Progenitor cell of endocrine pancreas (in vitro differentiated cells): ENCODE data around the gene CHPT1. TPM values are rescaled to one million over a fixed set of nuclear protein-coding genes. Genes with fewer than 3 reads are reported as not detected.
A peak's percentile ranks its signal among the peaks of the same experiment; 100 is the strongest.

Experiments used
- DNase-seq: peaks from one replicate; pipeline ENCODE4 v3.0.0; 2021; ENCODE audit warnings: low spot score; ENCODE audit not compliant: unreplicated experiment
- H3K27ac Mint-ChIP-seq: 2 replicates; pipeline ENCODE4 v1.8.0; 2021; ENCODE audit warnings: mild to moderate bottlenecking, moderate library complexity, mixed read lengths
- H3K27me3 Mint-ChIP-seq: 2 replicates; pipeline ENCODE4 v1.8.0; 2021; ENCODE audit warnings: mixed read lengths
- H3K36me3 Mint-ChIP-seq: 2 replicates; pipeline ENCODE4 v1.8.0; 2022; ENCODE audit warnings: mixed read lengths; ENCODE audit not compliant: insufficient read depth
- H3K4me1 Mint-ChIP-seq: 2 replicates; pipeline ENCODE4 v1.8.0; 2021; ENCODE audit warnings: low read depth, mixed read lengths
- H3K4me3 Mint-ChIP-seq: 2 replicates; pipeline ENCODE4 v1.8.0; 2021; ENCODE audit warnings: low read depth, mild to moderate bottlenecking, moderate library complexity, mixed read lengths
- H3K9me3 Mint-ChIP-seq: 2 replicates; pipeline ENCODE4 v1.8.0; 2021; ENCODE audit warnings: low read depth, mixed read lengths
- total RNA-seq: library from RNA; stranded (reverse); gene quantifications from 2 replicates; pipeline ENCODE4 v1.2.1, GENCODE V29; 2021
- TF ChIP-seq, protein P1 (sequence below): fragments of 200-600 bp; sonication (generic); IDR thresholded peaks from one replicate; pipeline ENCODE4 v1.5.0; 2021; ENCODE audit warnings: antibody characterized with exemption, mild to moderate bottlenecking; ENCODE audit not compliant: unreplicated experiment

CHPT1 gene
- total RNA-seq, 1 donor from 2014 or later, result 15.2 TPM

GRCh38 chr12:101748907-101749306 lies 51.5 kb downstream of the CHPT1 start:
- H3K27me3 Mint-ChIP-seq, result no peaks in the 10 kb centered on the region
- peaks cover 8% of the 10 kb centered on the region for H3K4me1 Mint-ChIP-seq
- no peak overlapping the region for H3K27ac Mint-ChIP-seq
- no peak for DNase-seq
- peaks cover 8% of the 10 kb centered on the region for H3K36me3 Mint-ChIP-seq
- TF ChIP-seq, protein P1, sequence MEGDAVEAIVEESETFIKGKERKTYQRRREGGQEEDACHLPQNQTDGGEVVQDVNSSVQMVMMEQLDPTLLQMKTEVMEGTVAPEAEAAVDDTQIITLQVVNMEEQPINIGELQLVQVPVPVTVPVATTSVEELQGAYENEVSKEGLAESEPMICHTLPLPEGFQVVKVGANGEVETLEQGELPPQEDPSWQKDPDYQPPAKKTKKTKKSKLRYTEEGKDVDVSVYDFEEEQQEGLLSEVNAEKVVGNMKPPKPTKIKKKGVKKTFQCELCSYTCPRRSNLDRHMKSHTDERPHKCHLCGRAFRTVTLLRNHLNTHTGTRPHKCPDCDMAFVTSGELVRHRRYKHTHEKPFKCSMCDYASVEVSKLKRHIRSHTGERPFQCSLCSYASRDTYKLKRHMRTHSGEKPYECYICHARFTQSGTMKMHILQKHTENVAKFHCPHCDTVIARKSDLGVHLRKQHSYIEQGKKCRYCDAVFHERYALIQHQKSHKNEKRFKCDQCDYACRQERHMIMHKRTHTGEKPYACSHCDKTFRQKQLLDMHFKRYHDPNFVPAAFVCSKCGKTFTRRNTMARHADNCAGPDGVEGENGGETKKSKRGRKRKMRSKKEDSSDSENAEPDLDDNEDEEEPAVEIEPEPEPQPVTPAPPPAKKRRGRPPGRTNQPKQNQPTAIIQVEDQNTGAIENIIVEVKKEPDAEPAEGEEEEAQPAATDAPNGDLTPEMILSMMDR, result no peak
- H3K4me3 Mint-ChIP-seq, result no peak overlapping the region
- H3K9me3 Mint-ChIP-seq, result no peaks in the 10 kb centered on the region

DNA sequence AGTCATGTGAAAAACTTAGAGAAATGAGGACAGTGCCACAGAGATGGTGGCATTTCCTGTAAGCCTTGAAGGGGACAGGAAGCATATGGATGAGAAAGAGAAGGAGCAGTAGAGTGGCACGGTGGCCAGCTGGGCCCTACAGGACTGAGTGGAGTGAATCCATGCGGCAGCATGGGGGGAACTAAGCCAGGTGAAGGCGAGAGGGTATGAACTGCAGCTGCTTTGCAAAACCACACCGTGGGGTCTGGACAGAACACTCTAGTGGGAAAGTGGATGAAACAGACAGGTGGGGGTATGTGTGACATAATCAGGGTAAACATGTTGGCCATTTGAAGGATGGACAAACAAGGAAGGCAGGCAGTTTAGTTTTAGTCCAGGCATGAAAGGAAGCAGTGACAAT lies 52.2 kb downstream of the CHPT1 start:
- DNase-seq, result no peak
- Mint-ChIP-seq H3K27me3 (no peaks in the 10 kb centered on the region), H3K27ac (no peak overlapping the region), H3K36me3 (peaks cover 8% of the 10 kb centered on the region), H3K9me3 (no peaks in the 10 kb centered on the region), H3K4me1 (peaks cover 8% of the 10 kb centered on the region), H3K4me3 (no peak overlapping the region)
- TF ChIP-seq, protein P1, result no peak

- no peaks in the 10 kb centered on the region for H3K27me3 Mint-ChIP-seq
- TF ChIP-seq, protein P1, result no peak
- no peaks in the 10 kb centered on the region for H3K9me3 Mint-ChIP-seq
- H3K36me3 Mint-ChIP-seq, result peaks cover 7% of the 10 kb centered on the region
- no peak overlapping the region for H3K27ac Mint-ChIP-seq
- no peak for DNase-seq
- peaks cover 8% of the 10 kb centered on the region for H3K4me1 Mint-ChIP-seq
- H3K4me3 Mint-ChIP-seq, result no peak overlapping the region
Measured at GRCh38 chr12:101750152-101750551, 52.7 kb downstream of the CHPT1 start.

- no peaks in the 10 kb centered on the region for H3K27me3 Mint-ChIP-seq
- no peak for DNase-seq
- no peak overlapping the region for H3K27ac Mint-ChIP-seq
- TF ChIP-seq, protein P1, result peak; percentile 75
- H3K4me1 Mint-ChIP-seq, result no peaks in the 10 kb centered on the region
- H3K9me3 Mint-ChIP-seq, result no peaks in the 10 kb centered on the region
- no peak overlapping the region for H3K4me3 Mint-ChIP-seq
- H3K36me3 Mint-ChIP-seq, result peaks cover 4% of the 10 kb centered on the region
Measured at GRCh38 chr12:101759396-101760047, 62.1 kb downstream of the CHPT1 start.

GRCh38 chr12:101761350-101761749 lies 63.9 kb downstream of the CHPT1 start:
- Mint-ChIP-seq H3K36me3 (peaks cover 4% of the 10 kb centered on the region), H3K27me3 (no peaks in the 10 kb centered on the region), H3K4me3 (no peak overlapping the region)

More at GRCh38 chr12:101761350-101761749, 63.9 kb downstream of the CHPT1 start:
- DNase-seq, result no peak
- TF ChIP-seq, protein P1, result no peak
- Mint-ChIP-seq H3K9me3 (no peaks in the 10 kb centered on the region), H3K4me1 (no peaks in the 10 kb centered on the region), H3K27ac (no peak overlapping the region)
